ENCODE results near the gene ACSF2. TPM values are rescaled to one million over a fixed set of nuclear protein-coding genes. Genes with fewer than 3 reads are reported as not detected.

Gene ACSF2
- total RNA-seq, 1 donor from 2014 or later = 28.8 TPM

GRCh38 chr17:50479522-50480141, 53.6 kb downstream of the ACSF2 start:
- H3K9me3 Mint-ChIP-seq = no peaks in the 10 kb centered on the region
- DNase-seq (ENCODE audit: low spot score) = peak; percentile 90
- H3K4me3 Mint-ChIP-seq = peak overlapping the region; percentile 92
- H3K27ac Mint-ChIP-seq = no peak overlapping the region
- Histone ChIP-seq H3K9ac (no peak overlapping the region), H3K79me2 (ENCODE audit: low read depth) (no peaks in the 10 kb centered on the region), H2AFZ (replicated peaks) (peak overlapping the region; percentile 94), H3K4me1 (peaks cover 3% of the 10 kb centered on the region), H4K20me1 (ENCODE audit: low read depth) (peaks cover 5% of the 10 kb centered on the region), H3K4me2 (peak overlapping the region; percentile 91), H3F3A (ENCODE audit: low read depth) (peaks cover 36% of the 10 kb centered on the region), H3K27ac (no peak overlapping the region), H3K4me3 (peak overlapping the region; percentile 65), H3K9me3 (ENCODE audit: low read depth) (no peaks in the 10 kb centered on the region), H3K27me3 (peaks cover 38% of the 10 kb centered on the region), H3K36me3 (no peaks in the 10 kb centered on the region)
- peaks cover 7% of the 10 kb centered on the region for H3K27me3 Mint-ChIP-seq (ENCODE audit: insufficient read depth, low read depth)
- peaks cover 16% of the 10 kb centered on the region for H3K4me1 Mint-ChIP-seq
- H3K36me3 Mint-ChIP-seq = no peaks in the 10 kb centered on the region
- TF ChIP-seq EZH2phosphoT487 (IDR thresholded peaks at IDR 0.05) (no peak), CTCF (IDR thresholded peaks at IDR 0.05) (peak; percentile 58)

- Histone ChIP-seq H3K9ac (no peak overlapping the region), H3F3A (ENCODE audit: low read depth) (peaks cover 36% of the 10 kb centered on the region), H3K36me3 (no peaks in the 10 kb centered on the region), H4K20me1 (ENCODE audit: low read depth) (peaks cover 5% of the 10 kb centered on the region), H3K9me3 (ENCODE audit: low read depth) (no peaks in the 10 kb centered on the region), H3K4me1 (peaks cover 3% of the 10 kb centered on the region), H3K4me2 (no peak overlapping the region), H3K27me3 (peaks cover 32% of the 10 kb centered on the region), H2AFZ (replicated peaks) (no peak overlapping the region), H3K4me3 (no peak overlapping the region), H3K27ac (no peak overlapping the region), H3K79me2 (ENCODE audit: low read depth) (no peaks in the 10 kb centered on the region)
- TF ChIP-seq EZH2 (IDR thresholded peaks at IDR 0.05) = no peak
- TF ChIP-seq EZH2phosphoT487 (IDR thresholded peaks at IDR 0.05) = no peak
- no peak for TF ChIP-seq CTCF (IDR thresholded peaks at IDR 0.05)
- H3K4me1 Mint-ChIP-seq = peaks cover 16% of the 10 kb centered on the region
- peaks cover 6% of the 10 kb centered on the region for H3K27me3 Mint-ChIP-seq (ENCODE audit: insufficient read depth, low read depth)
- H3K4me3 Mint-ChIP-seq = peak overlapping the region; percentile 92
- DNase-seq (ENCODE audit: low spot score) = no peak
- H3K27ac Mint-ChIP-seq = no peak overlapping the region
- H3K36me3 Mint-ChIP-seq = no peaks in the 10 kb centered on the region
- no peaks in the 10 kb centered on the region for H3K9me3 Mint-ChIP-seq
Measured at GRCh38 chr17:50480142-50480764, 54.2 kb downstream of the ACSF2 start.

GRCh38 chr17:50480854-50481490, 55.0 kb downstream of the ACSF2 start:
- TF ChIP-seq CTCF (IDR thresholded peaks at IDR 0.05) = no peak
- TF ChIP-seq EZH2 (IDR thresholded peaks at IDR 0.05) = no peak
- no peak for TF ChIP-seq EZH2phosphoT487 (IDR thresholded peaks at IDR 0.05)
- H3K36me3 ChIP-seq = no peaks in the 10 kb centered on the region
- no peaks in the 10 kb centered on the region for H3K79me2 ChIP-seq (ENCODE audit: low read depth)
- Mint-ChIP-seq H3K27ac (no peak overlapping the region), H3K9me3 (no peaks in the 10 kb centered on the region), H3K36me3 (no peaks in the 10 kb centered on the region), H3K4me3 (no peak overlapping the region), H3K4me1 (peaks cover 16% of the 10 kb centered on the region), H3K27me3 (ENCODE audit: insufficient read depth, low read depth) (peaks cover 6% of the 10 kb centered on the region)
- H3K27me3 ChIP-seq = peaks cover 25% of the 10 kb centered on the region
- no peak overlapping the region for H2AFZ ChIP-seq (replicated peaks)
- no peak overlapping the region for H3K9ac ChIP-seq
- no peak overlapping the region for H3K27ac ChIP-seq
- DNase-seq (ENCODE audit: low spot score) = no peak
- no peak overlapping the region for H3K4me3 ChIP-seq
- H3F3A ChIP-seq (ENCODE audit: low read depth) = peaks cover 36% of the 10 kb centered on the region
- no peak overlapping the region for H3K4me2 ChIP-seq
- peaks cover 3% of the 10 kb centered on the region for H3K4me1 ChIP-seq
- peaks cover 5% of the 10 kb centered on the region for H4K20me1 ChIP-seq (ENCODE audit: low read depth)
- no peaks in the 10 kb centered on the region for H3K9me3 ChIP-seq (ENCODE audit: low read depth)

Measured in neural progenitor cell (in vitro differentiated cells).